T-helper 1 cell (primary cell): ENCODE data around the gene IL22RA2.

Experiments
- DNase-seq, 5 donors: peaks; one replicate each; pipeline ENCODE4 v3.0.0-alpha.2; 2012 to 2020

The IL22RA2 gene

DNA sequence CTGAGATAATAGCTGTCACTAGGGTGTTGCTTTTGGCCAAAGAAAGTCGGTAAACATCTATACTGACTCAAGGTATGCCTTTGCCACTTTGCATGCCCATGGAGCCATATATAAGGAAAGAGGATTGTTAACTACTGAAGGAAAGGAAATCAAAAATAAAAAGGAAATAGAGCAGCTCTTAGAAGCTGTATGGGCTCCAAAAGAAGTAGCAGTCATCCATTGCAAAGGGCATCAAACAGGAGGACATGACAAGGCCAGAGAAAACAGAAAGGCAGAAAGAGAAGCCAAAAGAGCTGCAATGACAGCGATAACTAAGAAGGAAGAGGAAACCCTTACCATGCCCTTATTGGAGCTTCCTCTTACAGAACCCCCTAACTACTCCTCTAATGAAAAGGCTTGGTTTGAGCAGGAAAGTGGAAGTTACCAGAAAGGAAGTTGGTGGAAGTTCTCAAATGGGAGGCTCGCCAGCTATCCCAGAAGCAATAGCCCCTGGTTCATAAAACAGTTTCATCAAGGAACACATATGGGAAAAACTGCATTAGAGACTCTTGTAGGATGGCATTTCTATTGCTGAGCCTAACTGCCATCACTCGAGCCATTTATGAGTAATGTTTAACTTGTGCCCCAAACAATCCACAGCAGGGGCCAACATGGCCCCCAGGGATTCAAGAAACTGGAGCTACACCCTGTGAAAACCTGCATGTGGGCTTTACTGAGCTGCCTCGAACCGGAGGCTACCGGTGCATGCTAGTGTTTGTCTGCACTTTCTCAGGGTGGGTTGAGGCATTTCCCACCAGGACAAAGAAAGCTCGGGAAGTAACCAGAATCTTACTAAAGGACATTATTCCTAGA, 7.0 kb downstream of the IL22RA2 start:
- DNase-seq, result no peak

DNA sequence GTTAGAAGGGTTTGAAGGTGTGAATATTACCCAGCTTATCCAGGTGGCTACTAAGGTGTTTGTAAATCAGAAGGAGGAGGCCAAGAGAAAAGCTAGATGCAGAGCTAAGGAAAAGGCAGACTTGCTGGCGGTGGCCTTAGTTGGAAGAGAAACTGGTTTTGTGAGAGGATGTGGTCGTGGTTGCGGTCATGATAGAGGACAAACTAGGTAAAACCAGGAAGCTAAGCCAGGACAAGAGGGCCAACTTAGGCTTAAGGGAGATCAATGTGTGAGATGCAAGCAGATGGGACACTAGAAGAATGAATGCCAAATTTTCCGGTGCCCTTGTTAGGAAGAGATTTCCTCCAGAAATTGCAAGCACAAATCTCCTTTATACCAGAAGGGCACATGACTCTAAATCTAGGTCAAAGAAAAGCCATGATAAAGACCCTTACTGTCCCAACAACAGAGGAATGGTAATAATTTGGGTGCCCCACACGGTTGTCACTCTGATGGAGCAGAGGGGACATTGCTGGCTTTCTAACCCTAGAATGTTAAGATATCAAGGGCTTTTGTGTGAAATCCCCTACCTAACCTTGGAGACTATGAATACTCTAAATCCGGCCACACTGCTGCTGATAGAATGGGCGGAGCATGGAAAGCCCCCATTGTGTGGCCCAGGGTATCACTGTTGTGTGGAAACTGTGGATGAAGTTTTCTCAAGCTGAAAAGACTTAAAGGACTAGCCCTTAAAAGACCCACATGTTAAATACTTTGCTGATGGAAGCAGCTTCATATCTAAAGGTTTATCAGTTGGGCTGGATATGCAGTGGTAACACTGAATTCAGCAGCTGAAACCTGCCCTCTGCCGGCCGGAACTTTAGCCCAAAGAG, 7.8 kb downstream of the IL22RA2 start:
- DNase-seq, result peak in 3 of 5 donors; percentile 6 to 59 (median 23)

GRCh38 chr6:137163732-137164318, 9.6 kb downstream of the IL22RA2 start:
- no peak for DNase-seq

DNA sequence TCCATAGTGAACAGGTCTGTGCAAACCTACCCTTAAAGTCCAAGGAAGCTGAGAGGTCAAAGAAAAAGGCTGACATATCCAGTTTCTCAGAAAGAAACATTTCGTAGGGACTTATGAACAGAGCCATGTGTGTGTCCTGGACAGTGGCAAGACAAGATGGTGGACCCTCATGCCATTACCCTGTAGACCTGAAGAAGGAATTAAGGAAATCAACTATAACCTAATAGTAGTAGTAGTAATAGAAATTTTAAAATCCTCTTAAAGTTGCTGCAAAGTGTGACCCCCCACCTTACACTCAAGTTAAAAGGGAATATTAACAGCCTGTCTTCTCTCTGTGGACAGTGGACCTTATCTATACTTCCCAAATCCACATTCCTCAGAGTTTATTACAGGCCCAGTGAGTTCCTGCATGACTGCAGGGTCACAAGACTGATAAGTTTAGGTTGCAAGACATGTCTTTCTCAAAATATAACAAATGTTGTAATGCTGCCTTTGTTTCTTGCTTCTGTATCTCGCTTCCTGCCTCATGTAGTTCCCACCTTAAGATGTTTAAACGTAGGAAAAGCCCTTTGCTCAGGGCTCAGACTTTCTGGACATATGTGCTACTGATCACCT, 10.6 kb downstream of the IL22RA2 start:
- no peak for DNase-seq

DNA sequence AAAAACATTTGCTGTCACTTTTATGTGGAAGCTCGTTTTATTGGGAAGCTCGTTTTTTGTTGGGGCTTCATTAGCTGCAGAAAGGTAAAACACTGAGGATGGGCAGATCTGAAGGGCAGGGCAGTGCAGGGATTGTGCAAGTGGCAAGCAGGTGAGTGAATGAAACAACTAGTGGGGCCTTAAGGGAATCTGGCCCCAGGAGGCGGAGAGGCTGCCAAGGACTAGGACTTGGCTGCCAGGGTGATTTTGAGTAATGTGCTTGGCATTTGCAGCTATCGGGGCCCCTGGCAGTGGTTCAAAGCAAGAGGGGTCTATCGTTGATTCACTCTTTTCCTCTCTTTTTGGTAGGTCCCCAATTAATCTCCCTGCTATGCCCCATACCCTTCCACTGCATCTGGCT, 11.5 kb downstream of the IL22RA2 start:
- DNase-seq, result no peak

GRCh38 chr6:137160763-137161162, 12.7 kb downstream of the IL22RA2 start:
- DNase-seq, result no peak

- DNase-seq, result no peak
Observed at GRCh38 chr6:137159912-137160311, 13.5 kb downstream of the IL22RA2 start.

GRCh38 chr6:137157601-137158000, 15.8 kb downstream of the IL22RA2 start:
- no peak for DNase-seq

GRCh38 chr6:137156650-137157049, 16.8 kb downstream of the IL22RA2 start:
- no peak for DNase-seq

DNA sequence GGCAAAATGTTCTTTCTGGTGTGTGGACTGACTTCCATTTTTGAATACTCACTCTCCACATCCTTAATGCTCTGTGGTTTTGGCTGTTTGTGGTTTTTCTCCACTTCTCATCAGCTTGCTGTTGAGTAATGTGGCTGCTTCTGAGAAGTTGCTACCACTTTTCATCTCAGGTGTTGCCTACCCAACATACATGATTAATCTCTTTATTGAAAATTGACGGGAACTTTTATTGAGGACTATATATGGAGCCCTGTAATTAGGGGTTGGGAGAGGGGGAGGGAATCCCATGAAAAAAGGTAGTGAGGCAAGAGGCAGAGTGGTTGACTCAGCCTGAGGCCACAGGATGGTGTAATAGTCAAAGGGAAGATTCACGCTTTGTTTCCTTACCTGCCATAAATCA, 17.6 kb downstream of the IL22RA2 start:
- DNase-seq, result peak in 2 of 5 donors; percentile 11 to 86

GRCh38 chr6:137150072-137150471, 23.4 kb downstream of the IL22RA2 start:
- DNase-seq, result no peak

GRCh38 chr6:137149035-137149393, 24.4 kb downstream of the IL22RA2 start:
- no peak for DNase-seq

- no peak for DNase-seq
Observed at GRCh38 chr6:137148306-137149034, 25.0 kb downstream of the IL22RA2 start.

DNA sequence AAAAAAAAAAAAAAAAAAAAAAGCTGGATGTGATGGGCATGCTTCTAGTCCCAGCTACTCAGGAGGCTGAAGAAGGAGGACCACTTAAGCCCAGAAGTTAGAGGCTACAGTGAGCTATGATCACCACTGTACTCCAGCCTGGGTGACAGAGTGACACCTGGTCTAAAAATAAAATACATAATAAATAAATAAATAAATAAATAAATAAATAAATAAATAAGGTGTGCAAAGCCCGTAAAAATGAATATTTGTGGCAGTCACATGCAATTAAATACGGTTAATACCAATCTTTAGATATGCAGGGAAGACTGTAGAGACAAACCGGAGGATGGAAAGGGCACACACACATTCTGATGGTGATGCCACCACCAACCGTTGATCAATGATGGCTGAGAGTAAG, 26.2 kb downstream of the IL22RA2 start:
- DNase-seq, result no peak

DNA sequence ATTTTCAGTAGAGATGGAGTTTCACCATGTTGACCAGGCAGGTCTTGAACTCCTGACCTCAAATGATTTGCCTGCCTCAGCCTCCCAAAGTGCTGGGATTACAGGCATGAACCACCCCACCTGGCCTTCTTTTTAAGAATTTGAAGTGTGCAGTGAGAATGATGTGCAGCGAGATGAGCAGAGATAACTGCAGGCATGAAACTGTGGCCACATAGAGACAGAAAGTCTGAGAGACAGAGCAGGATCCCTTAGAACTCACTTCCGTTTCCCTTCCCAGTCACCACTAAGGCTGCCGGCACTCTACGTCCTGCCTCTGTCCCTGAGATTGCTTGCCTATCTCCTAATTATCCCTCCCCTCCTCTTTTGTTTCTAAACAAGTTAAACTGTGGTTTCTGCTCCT, 27.2 kb downstream of the IL22RA2 start:
- DNase-seq, result no peak

GRCh38 chr6:137145421-137145820, 28.0 kb downstream of the IL22RA2 start:
- DNase-seq, result no peak

DNA sequence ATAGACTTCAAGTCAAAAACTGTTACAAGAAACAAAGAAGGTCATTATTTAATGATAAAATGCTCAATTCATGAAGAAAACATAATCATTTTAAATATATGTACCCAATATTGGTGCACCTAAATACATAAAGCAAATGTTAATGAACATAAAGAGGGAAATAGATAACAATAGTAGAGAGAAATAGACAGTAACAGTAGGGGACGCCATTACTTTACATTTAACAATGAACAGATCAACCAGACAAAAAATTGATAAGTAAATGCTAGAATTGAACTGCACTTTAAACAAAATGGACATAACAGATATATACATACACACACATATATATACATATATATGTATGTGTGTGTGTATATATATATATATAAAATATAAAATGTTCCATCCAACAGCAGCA, 37.4 kb downstream of the IL22RA2 start:
- DNase-seq, result peak in 1 of 5 donors; percentile 21

DNA sequence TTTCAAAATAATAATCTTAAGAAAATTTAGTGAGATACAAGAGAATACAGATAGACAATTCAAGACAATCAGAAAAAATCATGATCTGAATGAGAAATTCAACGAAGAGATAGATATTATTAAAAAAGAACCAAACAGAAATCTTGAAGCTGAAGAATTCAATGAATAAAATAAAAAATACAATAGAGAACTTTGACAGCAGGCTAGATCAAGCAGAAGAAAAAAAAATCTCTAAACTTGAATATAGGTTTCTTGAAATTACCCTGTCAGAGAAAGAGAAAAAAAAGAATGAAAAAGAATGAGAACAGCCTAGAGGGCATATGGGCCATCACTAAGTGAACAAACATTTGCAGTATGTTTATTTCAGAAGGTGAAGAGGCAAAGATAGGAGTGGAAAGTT, 39.0 kb downstream of the IL22RA2 start:
- DNase-seq, result no peak

DNA sequence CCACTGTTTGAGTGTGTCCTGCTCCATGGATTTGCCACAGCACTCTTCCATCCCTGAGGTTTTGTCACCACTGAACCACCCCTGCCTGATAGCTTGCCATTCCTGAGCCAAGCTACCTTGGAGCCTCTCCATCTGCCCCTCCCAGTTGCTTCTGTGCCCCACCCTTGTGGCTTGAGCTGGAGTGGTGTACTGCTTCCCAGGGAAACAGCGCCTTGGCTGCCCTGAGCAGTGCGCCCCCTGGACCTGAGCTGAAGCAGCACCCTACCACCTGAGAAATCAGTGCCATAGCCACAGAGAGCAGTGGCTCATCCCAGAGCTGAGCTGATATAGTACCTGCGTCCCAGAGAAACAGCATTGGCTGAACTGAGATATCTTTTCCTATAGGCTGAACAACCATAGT, 40.3 kb downstream of the IL22RA2 start:
- DNase-seq, result no peak

DNA sequence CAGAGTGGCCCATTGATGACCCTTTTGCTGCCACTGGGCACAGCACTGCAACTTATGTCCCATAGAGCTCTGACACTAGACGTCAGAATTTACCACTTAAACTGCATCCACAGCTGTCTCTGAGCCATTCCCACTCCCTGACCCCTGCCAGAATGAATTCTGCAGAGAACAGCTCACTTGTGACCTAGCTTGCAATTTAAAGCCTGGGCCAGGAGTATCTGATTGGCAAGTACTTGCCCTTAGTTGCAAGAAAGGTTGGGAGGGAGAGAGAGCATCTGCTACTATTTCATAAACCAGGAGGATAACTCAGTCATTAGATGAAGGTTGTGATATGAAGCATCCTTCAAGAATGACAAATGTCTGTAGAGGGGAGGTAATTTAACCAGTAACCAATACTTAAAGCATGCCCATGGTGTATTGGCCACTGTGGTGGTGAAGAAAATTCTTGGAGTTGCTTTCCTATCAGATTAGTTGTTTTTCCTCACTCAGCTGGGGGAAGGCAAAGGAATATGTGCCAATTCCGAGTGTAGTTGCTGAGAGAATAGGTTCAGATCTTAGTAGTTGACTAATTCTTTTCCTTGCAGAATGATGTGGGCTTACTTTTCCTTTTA, 46.5 kb downstream of the IL22RA2 start:
- DNase-seq, result no peak

DNA sequence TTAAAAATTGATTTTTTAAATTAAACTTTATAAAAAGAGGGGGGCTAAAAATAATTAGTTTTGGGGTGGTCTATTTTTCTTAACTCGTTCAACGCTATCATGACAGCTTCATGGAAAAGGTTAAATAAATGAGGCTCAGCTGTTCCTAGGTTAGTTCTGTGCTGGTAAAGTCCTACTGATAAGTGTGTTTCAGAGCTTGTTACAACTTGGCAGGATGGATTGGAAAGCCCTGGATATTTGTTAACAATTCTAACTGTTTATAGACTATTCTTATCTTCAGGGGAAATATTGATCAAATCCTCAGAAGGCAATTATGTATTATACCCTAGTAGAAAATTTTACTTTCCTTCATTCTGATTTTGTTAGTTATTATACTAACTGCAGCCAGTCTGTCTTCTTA, 50.4 kb downstream of the IL22RA2 start:
- no peak for DNase-seq

GRCh38 chr6:137122612-137123011, 50.8 kb downstream of the IL22RA2 start:
- no peak for DNase-seq
